Measurements from ENCODE around the gene FAM107A.

DNA sequence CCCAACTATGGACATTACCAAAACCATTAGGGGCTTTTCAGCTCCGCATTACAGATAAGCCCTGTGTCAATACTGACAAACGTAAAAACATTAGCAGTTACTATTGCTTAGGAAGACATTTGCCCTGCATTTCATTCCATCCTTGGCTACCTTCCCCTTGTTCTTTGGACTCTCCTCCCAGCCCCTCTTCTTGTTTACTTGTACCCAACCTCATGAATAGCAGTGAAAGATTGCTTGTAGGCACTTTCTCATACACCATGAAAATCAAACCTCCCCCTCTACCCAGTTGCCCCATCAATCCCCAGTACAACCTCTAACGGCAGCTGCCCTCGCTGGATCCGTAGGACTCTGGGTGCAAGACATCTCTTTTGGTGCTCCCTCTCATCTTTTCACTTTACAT, 16.9 kb upstream of the FAM107A start:
- TF ChIP-seq EZH2 (IDR thresholded peaks at IDR 0.05; ENCODE audit: borderline replicate concordance, low read length) = no peak
- TF ChIP-seq, protein P1, sequence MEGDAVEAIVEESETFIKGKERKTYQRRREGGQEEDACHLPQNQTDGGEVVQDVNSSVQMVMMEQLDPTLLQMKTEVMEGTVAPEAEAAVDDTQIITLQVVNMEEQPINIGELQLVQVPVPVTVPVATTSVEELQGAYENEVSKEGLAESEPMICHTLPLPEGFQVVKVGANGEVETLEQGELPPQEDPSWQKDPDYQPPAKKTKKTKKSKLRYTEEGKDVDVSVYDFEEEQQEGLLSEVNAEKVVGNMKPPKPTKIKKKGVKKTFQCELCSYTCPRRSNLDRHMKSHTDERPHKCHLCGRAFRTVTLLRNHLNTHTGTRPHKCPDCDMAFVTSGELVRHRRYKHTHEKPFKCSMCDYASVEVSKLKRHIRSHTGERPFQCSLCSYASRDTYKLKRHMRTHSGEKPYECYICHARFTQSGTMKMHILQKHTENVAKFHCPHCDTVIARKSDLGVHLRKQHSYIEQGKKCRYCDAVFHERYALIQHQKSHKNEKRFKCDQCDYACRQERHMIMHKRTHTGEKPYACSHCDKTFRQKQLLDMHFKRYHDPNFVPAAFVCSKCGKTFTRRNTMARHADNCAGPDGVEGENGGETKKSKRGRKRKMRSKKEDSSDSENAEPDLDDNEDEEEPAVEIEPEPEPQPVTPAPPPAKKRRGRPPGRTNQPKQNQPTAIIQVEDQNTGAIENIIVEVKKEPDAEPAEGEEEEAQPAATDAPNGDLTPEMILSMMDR (IDR thresholded peaks at IDR 0.05; ENCODE audit: low read length) = no peak

Data from OCI-LY1 (cell line).